Stimulated activated naive B cell treated with anti-CD40 and anti-IgM and Interleukin-4, amounts not matched to agents 10 μg/mL and 1 μg/mL and 100 μg/mL, for 72 hours (primary cell): ENCODE data around the gene DHCR24.
"Not testable (repeated sequence)": the region's sequence is repeated elsewhere in the genome, so short reads cannot be mapped to it uniquely, and the experiment has no call there.

ENCODE experiments used
- ATAC-seq, 2 donors: fragments of 150-1000 bp; cut with Tn5 transposase; replicated peaks; 2 replicates each; pipeline ENCODE4 v1.10.0; 2021; ENCODE audit warnings: moderate library complexity in 1 of 2
- DNase-seq: peaks from one replicate; pipeline ENCODE4 v3.0.0; 2021
- H3K27ac Mint-ChIP-seq: one replicate; pipeline ENCODE4 v1.8.0; 2022; ENCODE audit warnings: mild to moderate bottlenecking, mixed read lengths
- H3K27me3 Mint-ChIP-seq, 2 donors: one replicate each; pipeline ENCODE4 v1.8.0; 2022; ENCODE audit warnings: mixed read lengths in 2 of 2
- H3K36me3 Mint-ChIP-seq, 2 donors: one replicate each; pipeline ENCODE4 v1.8.0; 2022; ENCODE audit warnings: mixed read lengths in 2 of 2, mild to moderate bottlenecking in 1 of 2
- H3K4me1 Mint-ChIP-seq, 2 donors: one replicate each; pipeline ENCODE4 v1.8.0; 2022; ENCODE audit warnings: mixed read lengths in 2 of 2, mild to moderate bottlenecking in 1 of 2
- H3K4me3 Mint-ChIP-seq, 2 donors: one replicate each; pipeline ENCODE4 v1.8.0; 2022; ENCODE audit warnings: mild to moderate bottlenecking in 2 of 2, mixed read lengths in 2 of 2, moderate library complexity in 1 of 2
- H3K9me3 Mint-ChIP-seq, 2 donors: one replicate each; pipeline ENCODE4 v1.8.0; 2022; ENCODE audit warnings: mixed read lengths in 2 of 2, mild to moderate bottlenecking in 1 of 2

Gene DHCR24

DNA sequence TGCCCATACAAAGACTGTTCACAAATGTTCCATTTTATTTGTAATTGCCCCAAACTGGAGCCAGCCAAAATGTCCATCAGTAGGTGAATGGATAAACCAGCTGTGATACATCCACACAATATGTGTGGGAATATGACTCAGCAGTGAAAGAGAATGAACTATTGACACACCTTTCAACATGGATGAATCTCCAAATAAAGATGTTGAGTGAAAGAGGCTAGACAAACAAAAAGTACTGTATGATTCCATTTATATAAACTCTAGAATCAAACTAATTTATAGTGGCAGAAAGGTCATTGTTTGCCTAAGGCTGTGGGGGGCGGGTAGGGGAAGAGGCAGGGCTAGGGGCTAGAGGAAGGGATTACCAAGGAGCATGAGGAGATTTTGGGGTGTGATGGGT lies 4.5 kb downstream of the DHCR24 start:
- H3K9me3 Mint-ChIP-seq, result peaks cover 0 to 4% of the 10 kb centered on the region in 2 donors
- peaks cover 0 to 35% of the 10 kb centered on the region in 2 donors for H3K27me3 Mint-ChIP-seq
- peaks cover 55 to 76% of the 10 kb centered on the region in 2 donors for H3K36me3 Mint-ChIP-seq
- H3K4me3 Mint-ChIP-seq, result no peak overlapping the region
- H3K27ac Mint-ChIP-seq, result no peak overlapping the region
- peaks cover 20 to 29% of the 10 kb centered on the region in 2 donors for H3K4me1 Mint-ChIP-seq
- no peak for DNase-seq
- no peak for ATAC-seq

- Mint-ChIP-seq H3K36me3 (peaks cover 54 to 80% of the 10 kb centered on the region in 2 donors), H3K27me3 (peaks cover 0 to 26% of the 10 kb centered on the region in 2 donors), H3K4me1 (peaks cover 15 to 27% of the 10 kb centered on the region in 2 donors)
- not testable (repeated sequence) for DNase-seq, ATAC-seq, H3K4me3 Mint-ChIP-seq, H3K27ac Mint-ChIP-seq, H3K9me3 Mint-ChIP-seq
Measured at GRCh38 chr1:54881604-54882003, 5.4 kb downstream of the DHCR24 start.

DNA sequence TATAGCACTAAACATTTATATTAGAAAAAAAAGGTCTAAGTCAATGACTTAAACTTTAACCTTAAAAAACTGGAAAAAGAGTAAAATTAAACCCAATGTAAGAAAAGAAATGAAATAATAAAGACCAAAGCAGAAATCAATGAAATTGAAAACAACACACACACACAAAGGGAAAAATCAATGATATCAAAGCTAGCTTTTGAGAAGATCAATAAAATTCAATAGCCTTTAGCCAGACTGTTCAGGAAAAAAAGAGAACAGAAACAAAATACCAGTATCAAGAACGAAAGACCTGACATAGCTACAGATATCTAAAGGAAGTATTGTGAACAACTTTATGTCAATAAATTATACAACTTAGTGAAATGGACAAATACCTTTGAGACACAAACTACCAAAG lies 7.1 kb downstream of the DHCR24 start:
- Mint-ChIP-seq H3K36me3 (peaks cover 49 to 86% of the 10 kb centered on the region in 2 donors), H3K4me3 (no peak overlapping the region), H3K4me1 (peaks cover 8 to 22% of the 10 kb centered on the region in 2 donors), H3K27me3 (peaks cover 0 to 11% of the 10 kb centered on the region in 2 donors), H3K9me3 (peaks cover 0 to 4% of the 10 kb centered on the region in 2 donors), H3K27ac (no peak overlapping the region)
- DNase-seq (no peak), ATAC-seq (no peak)

DNA sequence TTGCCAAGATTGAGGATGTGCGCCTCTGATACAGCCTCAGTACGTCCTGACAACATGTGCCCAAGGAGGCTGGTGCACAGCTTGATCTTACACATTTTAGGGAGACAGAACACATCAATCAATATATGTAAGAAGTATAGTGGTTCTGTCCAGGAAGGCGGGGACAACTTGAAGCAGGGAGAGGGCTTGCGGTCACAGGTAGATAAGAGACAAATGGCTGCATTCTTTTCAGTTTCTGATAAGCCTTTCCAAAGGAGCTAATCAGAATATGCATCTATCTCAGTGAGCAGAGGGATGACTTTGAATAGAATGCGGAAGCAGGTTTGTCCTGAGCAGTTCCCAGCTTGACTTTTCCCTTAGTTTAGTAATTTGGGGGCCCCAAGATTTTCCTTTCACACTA lies 10.2 kb downstream of the DHCR24 start:
- Mint-ChIP-seq H3K4me3 (no peak overlapping the region), H3K36me3 (peaks cover 46 to 76% of the 10 kb centered on the region in 2 donors), H3K27me3 (no peaks in the 10 kb centered on the region), H3K27ac (no peak overlapping the region), H3K4me1 (peaks cover 8 to 12% of the 10 kb centered on the region in 2 donors), H3K9me3 (peaks cover 0 to 4% of the 10 kb centered on the region in 2 donors)
- DNase-seq (no peak), ATAC-seq (no peak)

DNA sequence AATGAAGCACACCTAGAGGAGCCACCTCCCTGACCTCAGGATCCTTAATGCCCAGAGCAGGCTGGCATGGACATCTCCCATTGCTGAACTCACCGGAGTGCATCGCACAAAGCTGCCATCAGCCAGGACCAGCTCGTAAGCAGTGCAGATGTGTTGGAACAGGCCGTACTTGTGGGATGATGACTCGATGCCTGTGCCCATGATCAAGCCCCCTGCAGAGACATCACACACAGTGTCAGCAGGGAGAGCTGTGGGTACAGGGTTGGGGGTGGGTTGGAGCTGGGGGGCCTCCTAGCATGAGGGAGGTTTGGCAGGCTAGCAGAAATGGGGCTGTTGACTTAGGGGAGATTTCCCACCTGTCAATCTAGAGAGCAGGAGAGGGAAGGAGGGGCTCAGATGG lies 12.0 kb downstream of the DHCR24 start:
- no peak for DNase-seq
- H3K4me3 Mint-ChIP-seq, result no peak overlapping the region
- peaks cover 52 to 74% of the 10 kb centered on the region in 2 donors for H3K36me3 Mint-ChIP-seq
- peaks cover 0 to 3% of the 10 kb centered on the region in 2 donors for H3K9me3 Mint-ChIP-seq
- ATAC-seq, result no peak
- no peaks in the 10 kb centered on the region for H3K27me3 Mint-ChIP-seq
- peaks cover 8 to 9% of the 10 kb centered on the region in 2 donors for H3K4me1 Mint-ChIP-seq
- H3K27ac Mint-ChIP-seq, result no peak overlapping the region

DNA sequence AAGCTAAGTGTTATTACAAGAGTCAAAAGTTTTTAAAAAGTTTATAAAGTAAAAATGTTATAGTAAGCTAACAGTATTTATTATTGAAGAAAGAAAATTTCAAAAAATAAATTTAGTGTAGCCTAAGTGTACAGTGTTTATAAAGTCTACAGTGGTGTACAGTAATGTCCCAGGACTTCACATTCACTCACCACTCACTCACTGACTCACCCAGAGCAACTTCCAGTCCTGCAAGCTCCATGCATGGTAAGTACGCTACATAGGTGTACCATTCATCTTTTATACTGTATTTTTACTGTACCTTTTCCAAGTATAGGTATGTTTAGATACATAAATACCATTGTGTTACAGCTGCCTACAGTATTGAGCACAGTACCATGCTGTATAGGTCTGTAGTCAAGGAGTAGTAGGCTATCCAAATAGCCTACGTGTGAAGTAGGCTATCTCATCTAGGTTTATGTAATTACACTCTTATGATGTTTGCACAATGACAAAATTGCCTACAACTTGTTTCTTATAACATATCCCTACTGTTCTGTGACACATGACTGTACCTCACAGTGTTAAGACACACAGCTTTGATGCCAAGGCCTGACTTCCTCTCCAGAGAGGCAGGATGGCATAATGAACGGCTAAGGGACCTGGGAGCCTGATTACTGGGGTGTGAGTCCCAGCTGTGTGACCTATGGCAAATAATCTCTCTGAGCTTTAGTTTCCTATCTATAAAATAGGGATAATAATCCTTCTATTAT lies 12.7 kb downstream of the DHCR24 start:
- H3K9me3 Mint-ChIP-seq, result no peaks in the 10 kb centered on the region
- H3K27ac Mint-ChIP-seq, result no peak overlapping the region
- peaks cover 8 to 9% of the 10 kb centered on the region in 2 donors for H3K4me1 Mint-ChIP-seq
- peaks cover 45 to 69% of the 10 kb centered on the region in 2 donors for H3K36me3 Mint-ChIP-seq
- H3K4me3 Mint-ChIP-seq, result no peak overlapping the region
- no peak for ATAC-seq
- H3K27me3 Mint-ChIP-seq, result no peaks in the 10 kb centered on the region
- no peak for DNase-seq

GRCh38 chr1:54872036-54872331 lies 15.0 kb downstream of the DHCR24 start:
- no peaks in the 10 kb centered on the region for H3K27me3 Mint-ChIP-seq
- ATAC-seq (no peak), DNase-seq (no peak)
- H3K4me1 Mint-ChIP-seq, result peaks cover 8 to 9% of the 10 kb centered on the region in 2 donors
- H3K9me3 Mint-ChIP-seq, result no peaks in the 10 kb centered on the region
- H3K36me3 Mint-ChIP-seq, result peaks cover 44 to 69% of the 10 kb centered on the region in 2 donors
- no peak overlapping the region for H3K27ac Mint-ChIP-seq
- no peak overlapping the region for H3K4me3 Mint-ChIP-seq

DNA sequence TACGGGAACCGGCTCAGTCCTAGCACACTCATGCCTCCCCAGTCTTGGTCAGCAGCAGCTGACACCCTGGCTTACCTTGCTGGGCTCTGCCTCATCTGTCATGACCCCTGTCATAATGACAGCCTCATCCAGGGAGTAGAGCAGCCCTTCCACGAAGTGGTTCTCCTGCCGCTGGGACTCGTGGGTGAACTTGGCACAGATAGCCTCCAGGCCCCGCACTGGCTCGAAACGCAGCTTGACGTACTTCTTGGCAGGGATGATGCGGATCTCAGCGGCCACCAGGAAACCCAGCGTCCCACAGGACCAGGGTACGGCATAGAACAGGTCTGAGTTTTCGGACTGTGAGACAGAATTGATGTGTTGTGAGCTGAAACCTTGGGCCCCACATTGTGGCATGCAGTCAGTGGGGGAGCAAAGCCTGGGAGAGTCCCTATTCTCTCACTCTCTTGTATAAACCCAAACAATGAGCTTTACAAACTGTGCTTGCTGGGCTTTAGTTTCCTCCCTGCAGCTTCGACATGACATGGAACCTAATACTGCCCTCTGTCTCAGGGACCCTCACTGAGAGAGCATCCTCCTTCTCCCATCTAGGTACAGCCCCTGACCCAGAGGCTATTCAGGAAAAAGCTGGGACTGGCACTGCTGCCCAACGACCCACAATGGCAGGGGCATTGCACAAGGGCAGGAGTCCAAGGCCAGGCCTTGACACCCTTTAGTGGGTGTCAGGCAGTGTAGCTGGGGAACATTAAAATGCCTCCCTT lies 15.5 kb downstream of the DHCR24 start:
- DNase-seq (no peak), ATAC-seq (no peak)
- no peak overlapping the region for H3K4me3 Mint-ChIP-seq
- H3K4me1 Mint-ChIP-seq, result peaks cover 6 to 8% of the 10 kb centered on the region in 2 donors
- no peak overlapping the region for H3K27ac Mint-ChIP-seq
- H3K27me3 Mint-ChIP-seq, result no peaks in the 10 kb centered on the region
- H3K9me3 Mint-ChIP-seq, result no peaks in the 10 kb centered on the region
- H3K36me3 Mint-ChIP-seq, result peaks cover 41 to 69% of the 10 kb centered on the region in 2 donors

- H3K9me3 Mint-ChIP-seq, result no peaks in the 10 kb centered on the region
- peaks cover 6 to 8% of the 10 kb centered on the region in 2 donors for H3K4me1 Mint-ChIP-seq
- no peak overlapping the region for H3K4me3 Mint-ChIP-seq
- peaks cover 45 to 73% of the 10 kb centered on the region in 2 donors for H3K36me3 Mint-ChIP-seq
- DNase-seq (no peak), ATAC-seq (no peak)
- no peak overlapping the region for H3K27ac Mint-ChIP-seq
- H3K27me3 Mint-ChIP-seq, result no peaks in the 10 kb centered on the region
Measured at GRCh38 chr1:54870869-54871268, 16.1 kb downstream of the DHCR24 start.

DNA sequence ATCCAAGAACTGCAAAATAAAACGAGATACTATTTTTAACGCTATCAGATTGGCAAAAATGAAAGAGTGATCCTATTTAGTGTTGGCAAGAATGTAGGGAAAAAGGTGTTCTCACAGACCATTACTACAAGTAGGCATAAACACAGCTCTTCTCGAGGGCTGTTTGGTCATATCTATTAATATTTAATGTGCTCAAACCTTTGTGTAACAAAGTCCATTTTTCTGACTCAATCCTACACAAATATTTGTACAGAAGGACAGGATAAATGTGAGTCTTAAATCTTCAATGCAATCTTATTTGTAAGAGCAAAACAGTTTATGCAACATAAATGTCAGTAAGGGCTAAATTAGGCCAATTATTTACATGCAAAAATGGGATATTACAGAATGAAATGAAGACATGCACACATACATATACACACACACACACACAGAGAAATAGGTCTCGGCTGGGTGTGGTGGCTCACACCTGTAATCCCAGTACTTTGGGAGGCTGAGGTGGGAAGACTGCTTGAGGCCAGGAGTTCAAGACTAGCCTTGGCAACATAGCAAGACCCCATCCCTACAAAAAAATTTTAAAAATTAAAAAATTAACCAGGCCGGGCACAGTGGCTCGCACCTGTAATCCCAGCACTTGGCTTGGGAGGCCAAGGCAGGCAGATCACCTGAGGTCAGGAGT lies 17.7 kb downstream of the DHCR24 start:
- H3K4me1 Mint-ChIP-seq, result no peaks in the 10 kb centered on the region
- H3K27ac Mint-ChIP-seq, result no peak overlapping the region
- H3K36me3 Mint-ChIP-seq, result peaks cover 41 to 75% of the 10 kb centered on the region in 2 donors
- no peaks in the 10 kb centered on the region for H3K9me3 Mint-ChIP-seq
- DNase-seq (no peak), ATAC-seq (no peak)
- no peak overlapping the region for H3K4me3 Mint-ChIP-seq
- no peaks in the 10 kb centered on the region for H3K27me3 Mint-ChIP-seq

DNA sequence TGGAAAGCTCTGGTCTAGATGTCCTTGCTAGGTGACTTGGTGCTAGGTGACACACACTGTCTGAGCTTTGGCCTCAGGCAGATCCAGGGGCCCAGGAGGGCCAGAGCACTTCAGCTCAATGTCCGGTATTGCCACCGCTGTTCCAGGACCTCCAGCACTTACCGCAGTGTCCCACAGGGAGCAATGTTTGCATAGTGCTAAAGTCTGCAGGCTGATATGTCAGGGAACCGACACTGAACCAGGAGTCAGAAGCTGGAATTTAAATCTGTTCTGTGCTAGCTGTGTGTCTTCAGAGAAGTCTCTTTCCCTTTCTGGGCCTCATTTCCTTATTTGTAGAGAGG lies 19.3 kb downstream of the DHCR24 start:
- Mint-ChIP-seq H3K27me3 (no peaks in the 10 kb centered on the region), H3K4me3 (no peak overlapping the region), H3K4me1 (no peaks in the 10 kb centered on the region), H3K27ac (no peak overlapping the region), H3K9me3 (no peaks in the 10 kb centered on the region), H3K36me3 (peaks cover 47 to 77% of the 10 kb centered on the region in 2 donors)
- no peak for DNase-seq
- no peak for ATAC-seq

- Mint-ChIP-seq H3K4me1 (no peaks in the 10 kb centered on the region), H3K4me3 (no peak overlapping the region), H3K27ac (no peak overlapping the region), H3K9me3 (no peaks in the 10 kb centered on the region), H3K36me3 (peaks cover 46 to 77% of the 10 kb centered on the region in 2 donors), H3K27me3 (no peaks in the 10 kb centered on the region)
- no peak for DNase-seq
- ATAC-seq, result no peak
Measured at GRCh38 chr1:54866801-54867716, 19.9 kb downstream of the DHCR24 start.

GRCh38 chr1:54865238-54866073 lies 21.5 kb downstream of the DHCR24 start:
- Mint-ChIP-seq H3K9me3 (no peaks in the 10 kb centered on the region), H3K4me1 (peaks cover 0 to 3% of the 10 kb centered on the region in 2 donors), H3K36me3 (peaks cover 43 to 75% of the 10 kb centered on the region in 2 donors), H3K27ac (no peak overlapping the region), H3K27me3 (no peaks in the 10 kb centered on the region), H3K4me3 (no peak overlapping the region)
- DNase-seq (no peak), ATAC-seq (no peak)
